Gastroesophageal sphincter (tissue), 3 donors: ENCODE measurements around the gene IL1RAPL2.

Experiments
- EP300 ChIP-seq: sonication (generic); formaldehyde crosslinking; IDR thresholded peaks from one replicate; pipeline ENCODE4 v1.6.1; 2017; ENCODE audit warnings: antibody characterized with exemption, mild to moderate bottlenecking
- POLR2AphosphoS5 ChIP-seq: sonication (generic); formaldehyde crosslinking; IDR thresholded peaks from one replicate; pipeline ENCODE4 v1.6.1; 2017; ENCODE audit warnings: antibody characterized with exemption
- TF ChIP-seq, protein P1 (sequence below), 4 experiments: fragments of 200-600 bp in 2 of 4; fragments of 450-650 bp in 2 of 4; sonication (generic) in 1 of 4; IDR thresholded peaks; one replicate each; pipeline ENCODE4 v1.5.1; 2017 to 2019; ENCODE audit warnings: antibody characterized with exemption in 4 of 4, mild to moderate bottlenecking in 2 of 4, moderate library complexity in 2 of 4

DNA sequence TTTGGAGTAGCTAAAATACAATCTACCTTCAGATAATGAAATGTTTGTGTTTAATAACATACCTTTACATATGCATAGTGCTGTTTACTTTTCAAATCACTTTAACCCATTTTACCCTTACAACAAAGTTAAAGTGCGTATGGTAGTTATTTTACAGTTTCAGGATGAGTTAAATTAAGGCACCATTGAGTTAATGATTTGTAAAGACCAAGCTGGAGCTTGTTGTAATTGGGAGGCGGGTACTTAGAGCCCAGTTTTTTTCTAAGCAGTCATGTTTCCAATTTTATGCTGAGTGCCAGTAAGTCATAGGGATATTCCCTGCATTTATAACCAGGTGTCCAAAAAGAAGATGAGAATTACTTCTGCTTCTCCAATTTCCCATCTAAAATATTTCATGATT is 1172.2 kb downstream of the IL1RAPL2 start:
- TF ChIP-seq POLR2AphosphoS5 (no peak), EP300 (no peak)
- TF ChIP-seq, protein P1, sequence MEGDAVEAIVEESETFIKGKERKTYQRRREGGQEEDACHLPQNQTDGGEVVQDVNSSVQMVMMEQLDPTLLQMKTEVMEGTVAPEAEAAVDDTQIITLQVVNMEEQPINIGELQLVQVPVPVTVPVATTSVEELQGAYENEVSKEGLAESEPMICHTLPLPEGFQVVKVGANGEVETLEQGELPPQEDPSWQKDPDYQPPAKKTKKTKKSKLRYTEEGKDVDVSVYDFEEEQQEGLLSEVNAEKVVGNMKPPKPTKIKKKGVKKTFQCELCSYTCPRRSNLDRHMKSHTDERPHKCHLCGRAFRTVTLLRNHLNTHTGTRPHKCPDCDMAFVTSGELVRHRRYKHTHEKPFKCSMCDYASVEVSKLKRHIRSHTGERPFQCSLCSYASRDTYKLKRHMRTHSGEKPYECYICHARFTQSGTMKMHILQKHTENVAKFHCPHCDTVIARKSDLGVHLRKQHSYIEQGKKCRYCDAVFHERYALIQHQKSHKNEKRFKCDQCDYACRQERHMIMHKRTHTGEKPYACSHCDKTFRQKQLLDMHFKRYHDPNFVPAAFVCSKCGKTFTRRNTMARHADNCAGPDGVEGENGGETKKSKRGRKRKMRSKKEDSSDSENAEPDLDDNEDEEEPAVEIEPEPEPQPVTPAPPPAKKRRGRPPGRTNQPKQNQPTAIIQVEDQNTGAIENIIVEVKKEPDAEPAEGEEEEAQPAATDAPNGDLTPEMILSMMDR (IDR thresholded peaks at IDR 0.05): no peak
